ENCODE measurements around the gene NNAT.

- TF ChIP-seq POLR2A (IDR thresholded peaks at IDR 0.05), result no peak
- TF ChIP-seq CTCF (IDR thresholded peaks at IDR 0.05), result no peak
These were observed 1.3 kb upstream of the NNAT start for GRCh38 chr20:37519508-37520418.

All from Peyer's patch (tissue), 4 donors.